Neuronal stem cell (in vitro differentiated cells): Measurements from ENCODE around the gene SMAD4.
"Not testable (repeated sequence)": the region's sequence is repeated elsewhere in the genome, so short reads cannot be mapped to it uniquely, and the experiment has no call there.

ENCODE experiments used
- DNase-seq: peaks from one replicate; pipeline ENCODE4 v3.0.0-alpha.2; 2013; ENCODE audit warnings: low spot score
- H2AFZ ChIP-seq: one replicate; pipeline ENCODE4 v1.6.1; 2013; ENCODE audit warnings: mild to moderate bottlenecking, low read length, inconsistent platforms
- H2AK5ac ChIP-seq: 2 replicates; pipeline ENCODE4 v1.6.1; 2013; ENCODE audit warnings: low read depth, mild to moderate bottlenecking, inconsistent platforms, low read length, moderate library complexity, mixed read lengths
- H2BK120ac ChIP-seq: 2 replicates; pipeline ENCODE4 v1.6.1; 2013; ENCODE audit warnings: low read depth, mild to moderate bottlenecking, inconsistent platforms, low read length, moderate library complexity, mixed read lengths
- H2BK12ac ChIP-seq: one replicate; pipeline ENCODE4 v1.6.1; 2013; ENCODE audit warnings: low read length, inconsistent platforms
- H2BK15ac ChIP-seq: 2 replicates; pipeline ENCODE4 v1.6.1; 2013; ENCODE audit warnings: mild to moderate bottlenecking, low read length, inconsistent platforms, mixed read lengths
- H2BK5ac ChIP-seq: one replicate; pipeline ENCODE4 v1.6.1; 2013; ENCODE audit warnings: inconsistent platforms, mild to moderate bottlenecking, low read length, moderate library complexity
- H3K14ac ChIP-seq: one replicate; pipeline ENCODE4 v1.6.1; 2013; ENCODE audit warnings: low read length, inconsistent platforms
- H3K18ac ChIP-seq: 2 replicates; pipeline ENCODE4 v1.6.1; 2013; ENCODE audit warnings: low read length, inconsistent platforms
- H3K23ac ChIP-seq: 2 replicates; pipeline ENCODE4 v1.6.1; 2013; ENCODE audit warnings: low read depth, mild to moderate bottlenecking, mixed read lengths, low read length, inconsistent platforms; ENCODE audit not compliant: poor library complexity
- H3K27ac ChIP-seq: replicated peaks from 3 replicates; pipeline ENCODE4 v1.5.1; 2013; ENCODE audit warnings: low read length, inconsistent platforms
- H3K27me3 ChIP-seq, 3 experiments: 2 replicates each; pipeline ENCODE4 v1.6.1; 2013; ENCODE audit warnings: low read length in 3 of 3, mild to moderate bottlenecking in 2 of 3, inconsistent platforms in 1 of 3, low read depth in 1 of 3, mixed read lengths in 1 of 3, moderate library complexity in 1 of 3; ENCODE audit not compliant: control insufficient read depth in 3 of 3, insufficient read depth in 3 of 3
- H3K36me3 ChIP-seq, 2 donors: replicated peaks in 1 of 2; 2 replicates each; pipeline ENCODE4 v1.6.1; 2013; ENCODE audit warnings: low read length in 2 of 2; ENCODE audit not compliant: control insufficient read depth in 2 of 2, insufficient read depth in 2 of 2
- H3K4ac ChIP-seq: 2 replicates; pipeline ENCODE4 v1.6.1; 2013; ENCODE audit warnings: inconsistent platforms, mild to moderate bottlenecking, low read length, moderate library complexity
- H3K4me1 ChIP-seq, 2 donors: 1 replicate in 1 of 2; 2 replicates in 1 of 2; pipeline ENCODE4 v1.6.1; 2013; ENCODE audit warnings: low read length in 2 of 2, low read depth in 1 of 2; ENCODE audit not compliant: control insufficient read depth in 2 of 2, insufficient read depth in 1 of 2
- H3K4me2 ChIP-seq: one replicate; pipeline ENCODE4 v1.6.1; 2013; ENCODE audit warnings: mild to moderate bottlenecking, low read length, inconsistent platforms; ENCODE audit not compliant: insufficient read depth, poor library complexity, severe bottlenecking
- H3K4me3 ChIP-seq, 2 donors: 2 replicates each; pipeline ENCODE4 v1.5.1; 2013; ENCODE audit warnings: low read length in 2 of 2, mild to moderate bottlenecking in 2 of 2, inconsistent platforms in 1 of 2, moderate library complexity in 1 of 2
- H3K79me1 ChIP-seq: one replicate; pipeline ENCODE4 v1.6.1; 2013; ENCODE audit warnings: low read depth, mild to moderate bottlenecking, inconsistent platforms, low read length, moderate library complexity
- H3K9ac ChIP-seq: one replicate; pipeline ENCODE4 v1.6.1; 2013; ENCODE audit warnings: mild to moderate bottlenecking, low read depth, low read length, inconsistent platforms; ENCODE audit not compliant: poor library complexity
- H3K9me3 ChIP-seq, 2 donors: replicated peaks in 1 of 2; 2 replicates each; pipeline versions ENCODE3 to v1.6.1; 2013; ENCODE audit warnings: low read length in 2 of 2, mild to moderate bottlenecking in 2 of 2, inconsistent platforms in 1 of 2, low read depth in 1 of 2, mixed read lengths in 1 of 2, moderate library complexity in 1 of 2; ENCODE audit not compliant: control insufficient read depth in 2 of 2, insufficient read depth in 1 of 2
- H4K8ac ChIP-seq: one replicate; pipeline ENCODE4 v1.6.1; 2013; ENCODE audit warnings: low read depth, mild to moderate bottlenecking, inconsistent platforms, low read length, moderate library complexity
- H4K91ac ChIP-seq: one replicate; pipeline ENCODE4 v1.6.1; 2013; ENCODE audit warnings: low read length, low read depth, mild to moderate bottlenecking, inconsistent platforms; ENCODE audit not compliant: poor library complexity
- WGBS, 2 donors: extraction: QIAGEN DNeasy Blood & Tissue Kit; methylation state at CpG; one replicate each; pipeline ENCODE4 v1.1.7; 2013; ENCODE audit warnings: missing lambda C conversion rate in 2 of 2, mixed read lengths in 1 of 2; ENCODE audit not compliant: insufficient read length in 2 of 2, insufficient replicate concordance in 1 of 2; ENCODE audit errors: extremely low coverage in 2 of 2; 5-methylcytosine and 5-hydroxymethylcytosine counted together

The SMAD4 gene

GRCh38 chr18:51116996-51117395 lies 87.0 kb downstream of the SMAD4 start:
- not testable (repeated sequence) for H3K14ac ChIP-seq, H3K4me2 ChIP-seq, H3K4ac ChIP-seq, H2BK12ac ChIP-seq, H2BK5ac ChIP-seq, H3K79me1 ChIP-seq, H2BK120ac ChIP-seq, H3K4me3 ChIP-seq, H2AFZ ChIP-seq, H3K9me3 ChIP-seq, H2BK15ac ChIP-seq, H3K36me3 ChIP-seq, H3K23ac ChIP-seq, H3K18ac ChIP-seq, H3K4me1 ChIP-seq, DNase-seq, H2AK5ac ChIP-seq, H3K9ac ChIP-seq, H4K8ac ChIP-seq, H3K27ac ChIP-seq, H4K91ac ChIP-seq, H3K27me3 ChIP-seq
- WGBS, 2 donors = no CpG with 5 or more reads among the region's 25 CpGs

GRCh38 chr18:51119561-51119960 lies 89.5 kb downstream of the SMAD4 start:
- not testable (repeated sequence) for H3K23ac ChIP-seq, H4K8ac ChIP-seq, H2BK12ac ChIP-seq, H3K27me3 ChIP-seq, H3K4me3 ChIP-seq, H3K36me3 ChIP-seq, H4K91ac ChIP-seq, H3K4me1 ChIP-seq, H3K4ac ChIP-seq, H2BK5ac ChIP-seq, H3K9ac ChIP-seq, H3K4me2 ChIP-seq, H3K9me3 ChIP-seq, H3K18ac ChIP-seq, H2BK120ac ChIP-seq, H3K79me1 ChIP-seq, DNase-seq, H3K14ac ChIP-seq, H2BK15ac ChIP-seq, H2AFZ ChIP-seq, H3K27ac ChIP-seq, H2AK5ac ChIP-seq
- WGBS, 2 donors = no CpG with 5 or more reads among the region's 11 CpGs

DNA sequence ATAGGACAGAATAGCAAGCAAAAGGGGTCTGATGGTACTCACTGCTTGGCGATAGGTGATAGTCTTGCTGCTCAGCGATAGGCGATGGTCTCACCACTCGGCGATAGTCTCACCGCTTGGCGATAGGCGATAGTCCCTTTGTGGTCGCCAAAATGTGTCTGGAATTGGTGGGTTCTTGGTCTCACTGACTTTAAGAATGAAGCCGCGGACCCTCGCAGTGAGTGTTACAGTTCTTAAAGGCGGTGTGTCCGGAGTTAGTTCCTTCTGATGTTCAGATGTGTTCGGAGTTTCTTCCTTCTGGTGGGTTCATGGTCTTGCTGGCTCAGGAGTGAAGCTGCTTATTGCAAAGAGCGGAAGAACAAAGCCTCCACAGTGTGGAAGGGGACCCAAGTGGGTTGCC lies 90.0 kb downstream of the SMAD4 start:
- not testable (repeated sequence) for H3K9me3 ChIP-seq, H3K4me1 ChIP-seq, H3K4me2 ChIP-seq, H3K4ac ChIP-seq, H4K91ac ChIP-seq, H2AFZ ChIP-seq, H3K79me1 ChIP-seq, H3K14ac ChIP-seq, H2BK120ac ChIP-seq, H2BK15ac ChIP-seq, DNase-seq, H3K4me3 ChIP-seq, H2BK5ac ChIP-seq, H4K8ac ChIP-seq, H2BK12ac ChIP-seq, H2AK5ac ChIP-seq, H3K23ac ChIP-seq, H3K36me3 ChIP-seq, H3K9ac ChIP-seq, H3K27me3 ChIP-seq, H3K27ac ChIP-seq, H3K18ac ChIP-seq
- no CpG with 5 or more reads among the region's 16 CpGs for WGBS, 2 donors

DNA sequence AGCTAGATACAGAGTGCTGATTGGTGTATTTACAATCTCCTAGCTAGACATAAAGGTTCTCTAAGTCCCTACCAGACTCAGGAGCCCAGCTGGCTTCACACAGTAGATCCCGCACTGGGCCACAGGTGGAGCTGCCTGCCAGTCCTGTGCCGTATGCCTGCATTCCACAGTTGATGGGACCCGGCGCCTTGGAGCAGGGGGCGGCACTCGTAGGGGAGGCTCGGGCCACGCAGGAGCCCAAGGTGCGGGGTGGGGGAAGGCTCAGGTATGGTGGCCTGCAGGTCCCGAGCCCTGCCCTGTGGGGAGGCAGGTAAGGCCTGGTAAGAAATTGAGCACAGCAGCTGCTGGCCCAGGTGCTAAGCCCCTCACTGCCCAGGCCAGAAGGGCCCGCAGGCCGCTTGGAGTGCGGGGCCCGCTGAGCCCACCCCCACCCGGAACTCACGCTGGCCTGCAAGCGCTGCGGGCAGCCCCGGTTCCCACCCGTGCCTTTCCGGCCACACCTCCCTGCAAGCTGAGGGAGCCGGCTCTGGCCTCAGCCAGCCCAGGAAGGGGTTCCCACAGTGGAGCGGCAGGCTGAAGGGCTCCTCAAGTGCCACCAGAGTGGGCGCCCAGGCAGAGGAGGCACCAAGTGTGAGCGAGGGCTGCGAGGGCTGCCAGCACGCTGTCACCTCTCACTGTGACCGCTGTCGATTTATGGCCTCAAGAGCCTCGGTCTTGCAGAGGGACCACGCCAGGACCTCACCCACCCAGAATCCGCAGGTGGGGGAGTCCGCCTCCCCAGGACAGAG lies 91.0 kb downstream of the SMAD4 start:
- Histone ChIP-seq H3K4me2 (no peak overlapping the region), H3K27me3 (no peaks in the 10 kb centered on the region), H2BK120ac (no peak overlapping the region), H3K4me1 (no peaks in the 10 kb centered on the region), H3K4ac (no peak overlapping the region), H3K4me3 (peak overlapping the region in 1 of 2 donors; percentile 54), H2BK5ac (peak overlapping the region; percentile 87), H2AFZ (no peak overlapping the region), H2AK5ac (no peak overlapping the region), H4K8ac (no peak overlapping the region), H3K23ac (no peak overlapping the region), H3K27ac (no peak overlapping the region), H3K18ac (peak overlapping the region; percentile 17), H4K91ac (no peak overlapping the region), H3K9me3 (no peaks in the 10 kb centered on the region), H3K9ac (peak overlapping the region; percentile 60), H3K14ac (peak overlapping the region; percentile 71), H2BK12ac (no peak overlapping the region), H2BK15ac (no peak overlapping the region), H3K79me1 (peaks cover 2% of the 10 kb centered on the region), H3K36me3 (no peaks in the 10 kb centered on the region)
- no peak for DNase-seq
- WGBS, 2 donors = no CpG with 5 or more reads among the region's 33 CpGs
